Tibial nerve (tissue), 4 donors: ENCODE measurements around the gene OR1L8.

ENCODE experiments used
- EP300 ChIP-seq, 2 donors: sonication (generic); formaldehyde crosslinking; IDR thresholded peaks; one replicate each; pipeline ENCODE4 v1.6.1; 2017; ENCODE audit warnings: antibody characterized with exemption in 2 of 2, mild to moderate bottlenecking in 1 of 2
- POLR2A ChIP-seq, 2 donors: fragments of 450-650 bp; IDR thresholded peaks; one replicate each; pipeline ENCODE4 v1.6.1; 2017; ENCODE audit warnings: antibody characterized with exemption in 2 of 2, mild to moderate bottlenecking in 2 of 2, moderate library complexity in 2 of 2
- TF ChIP-seq, protein P1 (sequence below), 5 experiments: fragments of 200-600 bp in 3 of 5; fragments of 450-650 bp in 2 of 5; sonication (generic) in 3 of 5; IDR thresholded peaks; one replicate each; pipeline ENCODE4 v1.5.1; 2016 to 2019; ENCODE audit warnings: antibody characterized with exemption in 5 of 5, mild to moderate bottlenecking in 3 of 5, moderate library complexity in 2 of 5

DNA sequence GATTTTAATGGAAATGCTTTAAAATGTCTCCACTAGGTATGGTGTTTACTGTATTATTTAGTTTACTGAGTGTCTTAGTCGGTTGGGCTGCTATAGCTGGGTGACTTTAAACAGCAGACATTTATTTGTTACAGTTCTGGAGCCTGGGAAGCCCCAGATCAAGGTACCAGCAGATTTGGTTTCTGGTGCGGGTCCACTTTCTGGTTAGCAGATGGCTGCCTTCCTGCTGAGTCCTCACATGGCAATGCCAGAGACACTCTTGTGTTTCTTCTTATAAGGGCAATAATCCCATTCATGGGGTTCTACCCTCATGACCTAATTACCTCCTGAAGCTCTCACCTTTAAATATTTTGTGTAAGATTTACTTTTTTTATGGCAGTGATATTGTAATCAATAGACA lies 65.0 kb downstream of the OR1L8 start:
- TF ChIP-seq, protein P1, sequence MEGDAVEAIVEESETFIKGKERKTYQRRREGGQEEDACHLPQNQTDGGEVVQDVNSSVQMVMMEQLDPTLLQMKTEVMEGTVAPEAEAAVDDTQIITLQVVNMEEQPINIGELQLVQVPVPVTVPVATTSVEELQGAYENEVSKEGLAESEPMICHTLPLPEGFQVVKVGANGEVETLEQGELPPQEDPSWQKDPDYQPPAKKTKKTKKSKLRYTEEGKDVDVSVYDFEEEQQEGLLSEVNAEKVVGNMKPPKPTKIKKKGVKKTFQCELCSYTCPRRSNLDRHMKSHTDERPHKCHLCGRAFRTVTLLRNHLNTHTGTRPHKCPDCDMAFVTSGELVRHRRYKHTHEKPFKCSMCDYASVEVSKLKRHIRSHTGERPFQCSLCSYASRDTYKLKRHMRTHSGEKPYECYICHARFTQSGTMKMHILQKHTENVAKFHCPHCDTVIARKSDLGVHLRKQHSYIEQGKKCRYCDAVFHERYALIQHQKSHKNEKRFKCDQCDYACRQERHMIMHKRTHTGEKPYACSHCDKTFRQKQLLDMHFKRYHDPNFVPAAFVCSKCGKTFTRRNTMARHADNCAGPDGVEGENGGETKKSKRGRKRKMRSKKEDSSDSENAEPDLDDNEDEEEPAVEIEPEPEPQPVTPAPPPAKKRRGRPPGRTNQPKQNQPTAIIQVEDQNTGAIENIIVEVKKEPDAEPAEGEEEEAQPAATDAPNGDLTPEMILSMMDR (IDR thresholded peaks at IDR 0.05): no peak
- TF ChIP-seq EP300 (IDR thresholded peaks at IDR 0.05) (no peak), POLR2A (IDR thresholded peaks at IDR 0.05) (no peak)
